GM12874 (cell line): ENCODE data around the gene RERE.

Experiments
- TF ChIP-seq, protein P1 (sequence below): IDR thresholded peaks from 2 replicates; pipeline ENCODE4 v1.5.1; 2011; ENCODE audit warnings: low read depth, mild to moderate bottlenecking, control low read depth, low read length, moderate library complexity; ENCODE audit not compliant: insufficient read depth

The RERE gene

GRCh38 chr1:8473891-8474300 lies 343.5 kb downstream of the RERE start:
- TF ChIP-seq, protein P1, sequence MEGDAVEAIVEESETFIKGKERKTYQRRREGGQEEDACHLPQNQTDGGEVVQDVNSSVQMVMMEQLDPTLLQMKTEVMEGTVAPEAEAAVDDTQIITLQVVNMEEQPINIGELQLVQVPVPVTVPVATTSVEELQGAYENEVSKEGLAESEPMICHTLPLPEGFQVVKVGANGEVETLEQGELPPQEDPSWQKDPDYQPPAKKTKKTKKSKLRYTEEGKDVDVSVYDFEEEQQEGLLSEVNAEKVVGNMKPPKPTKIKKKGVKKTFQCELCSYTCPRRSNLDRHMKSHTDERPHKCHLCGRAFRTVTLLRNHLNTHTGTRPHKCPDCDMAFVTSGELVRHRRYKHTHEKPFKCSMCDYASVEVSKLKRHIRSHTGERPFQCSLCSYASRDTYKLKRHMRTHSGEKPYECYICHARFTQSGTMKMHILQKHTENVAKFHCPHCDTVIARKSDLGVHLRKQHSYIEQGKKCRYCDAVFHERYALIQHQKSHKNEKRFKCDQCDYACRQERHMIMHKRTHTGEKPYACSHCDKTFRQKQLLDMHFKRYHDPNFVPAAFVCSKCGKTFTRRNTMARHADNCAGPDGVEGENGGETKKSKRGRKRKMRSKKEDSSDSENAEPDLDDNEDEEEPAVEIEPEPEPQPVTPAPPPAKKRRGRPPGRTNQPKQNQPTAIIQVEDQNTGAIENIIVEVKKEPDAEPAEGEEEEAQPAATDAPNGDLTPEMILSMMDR: no peak

- TF ChIP-seq, protein P1: no peak
Observed at GRCh38 chr1:8473121-8473875, 344.1 kb downstream of the RERE start.

GRCh38 chr1:8472668-8473067 lies 344.8 kb downstream of the RERE start:
- TF ChIP-seq, protein P1: no peak

- TF ChIP-seq, protein P1: no peak
Observed at GRCh38 chr1:8471451-8471850, 346.0 kb downstream of the RERE start.

DNA sequence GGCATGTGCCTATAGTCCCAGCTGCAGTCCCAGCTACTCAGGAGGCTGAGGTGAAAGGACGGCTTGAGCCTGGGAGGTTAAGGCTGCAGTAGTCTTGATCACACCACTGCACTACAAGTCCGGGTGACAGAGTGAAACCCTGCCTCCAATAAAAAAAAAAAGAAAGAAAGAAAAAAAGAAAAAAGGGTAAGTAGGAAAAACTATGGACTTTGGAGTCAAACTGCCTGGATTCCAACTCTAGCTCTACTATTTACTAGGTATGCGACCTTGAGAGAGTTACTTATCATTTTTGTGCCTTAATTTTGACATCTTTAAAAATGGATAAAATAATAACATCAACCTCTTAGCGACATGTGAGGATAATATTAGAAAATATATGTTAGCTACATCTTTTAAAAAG lies 348.7 kb downstream of the RERE start:
- TF ChIP-seq, protein P1: no peak

DNA sequence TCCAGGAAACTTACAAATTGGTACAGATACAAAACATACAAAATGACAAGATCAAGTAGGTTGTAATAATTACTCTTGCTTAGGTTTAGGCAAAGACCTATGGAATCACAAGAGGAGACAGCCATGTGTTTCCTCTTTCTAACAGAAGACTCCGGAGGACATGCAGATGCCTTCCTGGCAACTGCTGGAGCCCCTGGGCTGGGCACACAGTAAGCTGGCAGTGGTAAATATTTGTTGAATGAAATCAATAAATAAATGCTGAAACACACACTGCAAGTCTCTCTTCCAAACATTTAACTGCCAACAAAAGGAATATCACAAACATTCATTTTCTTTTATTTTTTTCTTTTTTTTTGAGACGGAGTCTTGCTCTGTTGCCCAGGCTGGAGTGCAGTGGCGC lies 350.1 kb downstream of the RERE start:
- TF ChIP-seq, protein P1: no peak

DNA sequence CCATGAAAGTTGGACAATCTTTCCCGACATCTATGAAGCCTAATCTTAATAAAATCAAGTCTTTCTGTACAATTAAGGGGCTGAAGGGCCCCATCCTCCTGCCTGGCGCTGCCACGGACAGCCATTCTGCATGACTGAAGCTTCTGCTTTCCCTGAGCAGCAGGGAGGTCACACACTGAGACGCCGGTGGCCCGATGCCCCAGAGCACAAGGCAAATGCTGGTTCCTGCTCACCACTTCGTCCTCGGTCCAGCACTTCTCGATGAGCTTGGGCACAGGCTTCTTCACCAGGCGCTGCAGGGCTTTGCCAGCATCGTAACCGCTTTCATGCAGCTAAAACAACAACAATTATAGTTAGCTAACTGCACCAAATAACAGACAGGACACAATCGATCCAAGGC lies 351.7 kb downstream of the RERE start:
- TF ChIP-seq, protein P1: no peak
